D721Med (cell line): ENCODE data around the gene C17orf113.

ENCODE experiments used
- DNase-seq: peaks from one replicate; pipeline ENCODE4 v3.0.0; 2011; ENCODE audit warnings: low spot score; ENCODE audit not compliant: insufficient read length
- FAIRE-seq: peaks from 2 replicates; lab custom pipeline; 2011; peaks lifted over from hg19 to GRCh38; lab: Jason Lieb, UNC
- CTCF ChIP-seq: IDR thresholded peaks from 2 replicates; pipeline ENCODE4 v1.5.1; 2012; ENCODE audit warnings: mild to moderate bottlenecking, control low read depth; ENCODE audit not compliant: insufficient read depth; ENCODE audit errors: missing control alignments

The C17orf113 gene

GRCh38 chr17:42068979-42069378 is 18.6 kb upstream of the C17orf113 start:
- DNase-seq (no peak), FAIRE-seq (no peak)
- no peak for TF ChIP-seq CTCF

GRCh38 chr17:42067371-42068091 is 17.1 kb upstream of the C17orf113 start:
- peak; percentile 61 for DNase-seq
- FAIRE-seq: no peak
- peak; percentile 95 for TF ChIP-seq CTCF

- no peak for DNase-seq
- no peak for TF ChIP-seq CTCF
- FAIRE-seq: no peak
Observed at GRCh38 chr17:42065201-42065600, 14.8 kb upstream of the C17orf113 start.

- TF ChIP-seq CTCF: no peak
- FAIRE-seq: no peak
- DNase-seq: no peak
Observed at GRCh38 chr17:42062681-42063080, 12.3 kb upstream of the C17orf113 start.

DNA sequence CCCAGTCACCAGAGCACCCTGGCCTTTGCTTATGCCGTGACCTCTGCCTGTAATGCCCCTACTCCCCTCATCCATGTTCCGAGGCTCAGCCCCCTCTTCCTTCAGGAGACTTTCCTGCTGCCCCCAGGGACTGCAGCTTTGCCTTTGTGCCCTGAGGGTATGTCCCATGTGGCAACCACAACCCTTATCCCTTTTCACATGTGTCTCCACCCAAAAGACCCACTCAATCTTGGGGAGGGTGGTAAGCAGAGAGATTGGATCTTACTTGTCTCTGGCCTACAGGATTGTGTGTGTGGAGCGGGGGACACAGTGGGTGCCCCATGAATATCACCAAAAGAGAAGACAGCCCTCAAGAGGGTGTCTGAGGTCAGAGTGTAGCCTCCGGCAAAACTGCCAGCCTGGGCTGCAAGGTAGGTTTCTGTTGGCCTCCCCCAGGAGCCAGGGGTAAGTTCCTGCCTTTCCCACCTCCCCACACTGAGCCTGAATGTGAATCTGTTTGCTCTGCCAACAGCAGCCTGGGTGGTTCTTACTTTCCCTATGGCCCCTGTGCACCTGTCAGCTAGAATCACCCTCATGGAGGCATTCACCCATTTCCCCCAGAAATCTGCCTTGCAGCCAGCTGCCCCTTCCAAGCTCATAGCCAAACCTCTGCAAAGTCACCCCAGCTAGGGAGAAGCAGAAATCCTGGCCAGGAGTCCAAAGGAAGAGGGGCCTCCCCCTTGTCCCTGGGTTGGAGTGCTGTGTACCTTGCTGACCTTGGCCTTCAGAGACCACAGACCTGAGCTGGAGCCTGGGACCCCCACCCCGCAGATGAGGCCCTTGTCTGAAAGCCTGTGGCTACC is 11.5 kb upstream of the C17orf113 start:
- TF ChIP-seq CTCF: no peak

DNA sequence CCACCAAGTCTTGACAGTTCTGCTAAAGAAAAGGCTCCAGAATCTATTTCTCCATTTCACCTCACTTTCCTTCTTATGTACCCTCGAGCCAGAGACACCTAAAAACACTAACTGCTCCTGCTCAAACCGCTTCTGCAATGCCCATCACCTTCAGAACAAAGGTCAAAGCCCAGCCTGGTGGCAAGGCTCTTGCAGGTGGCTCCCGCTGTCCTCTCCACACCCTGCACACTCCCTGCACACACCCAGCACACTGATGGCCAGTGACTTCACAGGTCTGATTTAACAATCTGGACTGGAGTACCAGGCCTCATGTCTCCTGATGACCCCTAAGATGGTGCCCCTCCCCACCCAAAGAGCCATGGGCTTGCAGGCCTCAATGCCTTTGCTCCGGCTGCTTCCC is 9.8 kb upstream of the C17orf113 start:
- no peak for TF ChIP-seq CTCF

More for the DNA sequence above, 11.5 kb upstream of the C17orf113 start:
- FAIRE-seq: no peak
- no peak for DNase-seq

More for the DNA sequence above, 9.8 kb upstream of the C17orf113 start:
- DNase-seq (no peak), FAIRE-seq (no peak)
